ENCODE measurements around the gene ASIC1. TPM values are rescaled to one million over a fixed set of nuclear protein-coding genes. Genes with fewer than 3 reads are reported as not detected.

ASIC1 gene
- total and polyA plus RNA-seq, 2 of the 13 experiments (the other 11 are each of a cell fraction or from before 2014, with no cell fraction given) = 0.44 to 1.5 TPM

- TF ChIP-seq, protein P1, sequence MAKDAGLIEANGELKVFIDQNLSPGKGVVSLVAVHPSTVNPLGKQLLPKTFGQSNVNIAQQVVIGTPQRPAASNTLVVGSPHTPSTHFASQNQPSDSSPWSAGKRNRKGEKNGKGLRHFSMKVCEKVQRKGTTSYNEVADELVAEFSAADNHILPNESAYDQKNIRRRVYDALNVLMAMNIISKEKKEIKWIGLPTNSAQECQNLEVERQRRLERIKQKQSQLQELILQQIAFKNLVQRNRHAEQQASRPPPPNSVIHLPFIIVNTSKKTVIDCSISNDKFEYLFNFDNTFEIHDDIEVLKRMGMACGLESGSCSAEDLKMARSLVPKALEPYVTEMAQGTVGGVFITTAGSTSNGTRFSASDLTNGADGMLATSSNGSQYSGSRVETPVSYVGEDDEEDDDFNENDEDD (CRISPR knock-in tag; IDR thresholded peaks at IDR 0.05; ENCODE audit: borderline replicate concordance) = peak; percentile 61; the same call in 1 of the 2 replicates
- TF ChIP-seq ZNF784 (CRISPR knock-in tag; IDR thresholded peaks at IDR 0.05; ENCODE audit: borderline replicate concordance) (no peak), NCOA1 (CRISPR knock-in tag; IDR thresholded peaks at IDR 0.05) (no peak), SAP130 (CRISPR knock-in tag; IDR thresholded peaks at IDR 0.05; ENCODE audit: low read depth) (peak; percentile 86), MLLT10 (CRISPR knock-in tag; IDR thresholded peaks at IDR 0.05) (no peak), ZNF383 (CRISPR knock-in tag; IDR thresholded peaks at IDR 0.05; ENCODE audit: borderline replicate concordance) (no peak), ZFP90 (CRISPR knock-in tag; IDR thresholded peaks at IDR 0.05; ENCODE audit: borderline replicate concordance) (no peak), GMEB1 (CRISPR knock-in tag; IDR thresholded peaks at IDR 0.05; ENCODE audit: borderline replicate concordance) (no peak), KDM6A (CRISPR knock-in tag; IDR thresholded peaks at IDR 0.05; ENCODE audit: low read depth) (peak; percentile 63; the same call in 1 of the 2 replicates), CBX2 (IDR thresholded peaks at IDR 0.05; ENCODE audit: low read depth, low read length) (no peak), CBX2 (CRISPR knock-in tag; IDR thresholded peaks at IDR 0.05; ENCODE audit: low read depth) (no peak), NR2C2 (CRISPR knock-in tag; IDR thresholded peaks at IDR 0.05; ENCODE audit: borderline replicate concordance) (peak; percentile 44; the same call in 1 of the 2 replicates), KDM1A (CRISPR knock-in tag; IDR thresholded peaks at IDR 0.05) (no peak), MEF2D (CRISPR knock-in tag; IDR thresholded peaks at IDR 0.05) (no peak), KLF16 (CRISPR knock-in tag; IDR thresholded peaks at IDR 0.05) (peak in 1 of 2 experiments; percentile 73; a peak in 1 of 4 replicates), ZNF501 (CRISPR knock-in tag; IDR thresholded peaks at IDR 0.05) (no peak), GATAD2A (CRISPR knock-in tag; IDR thresholded peaks at IDR 0.05) (peak; percentile 92), NFE2 (CRISPR knock-in tag; IDR thresholded peaks at IDR 0.05) (no peak), ZMYM2 (CRISPR knock-in tag; IDR thresholded peaks at IDR 0.05) (no peak), NCOA2 (CRISPR knock-in tag; IDR thresholded peaks at IDR 0.05) (peak; percentile 41; the same call in 1 of the 2 replicates), ZNF672 (CRISPR knock-in tag; IDR thresholded peaks at IDR 0.05) (no peak), TRIM24 (CRISPR knock-in tag; IDR thresholded peaks at IDR 0.05) (no peak), ZNF296 (CRISPR knock-in tag; conservative IDR thresholded peaks at IDR 0.05) (no peak), ZFP82 (CRISPR knock-in tag; IDR thresholded peaks at IDR 0.05; ENCODE audit: borderline replicate concordance) (no peak), MXD1 (CRISPR knock-in tag; IDR thresholded peaks at IDR 0.05) (no peak), SMAD1 (CRISPR knock-in tag; IDR thresholded peaks at IDR 0.05; ENCODE audit: borderline replicate concordance, low read depth) (no peak), TEAD2 (CRISPR knock-in tag; IDR thresholded peaks at IDR 0.05) (no peak)
- TF ChIP-seq, protein P2, sequence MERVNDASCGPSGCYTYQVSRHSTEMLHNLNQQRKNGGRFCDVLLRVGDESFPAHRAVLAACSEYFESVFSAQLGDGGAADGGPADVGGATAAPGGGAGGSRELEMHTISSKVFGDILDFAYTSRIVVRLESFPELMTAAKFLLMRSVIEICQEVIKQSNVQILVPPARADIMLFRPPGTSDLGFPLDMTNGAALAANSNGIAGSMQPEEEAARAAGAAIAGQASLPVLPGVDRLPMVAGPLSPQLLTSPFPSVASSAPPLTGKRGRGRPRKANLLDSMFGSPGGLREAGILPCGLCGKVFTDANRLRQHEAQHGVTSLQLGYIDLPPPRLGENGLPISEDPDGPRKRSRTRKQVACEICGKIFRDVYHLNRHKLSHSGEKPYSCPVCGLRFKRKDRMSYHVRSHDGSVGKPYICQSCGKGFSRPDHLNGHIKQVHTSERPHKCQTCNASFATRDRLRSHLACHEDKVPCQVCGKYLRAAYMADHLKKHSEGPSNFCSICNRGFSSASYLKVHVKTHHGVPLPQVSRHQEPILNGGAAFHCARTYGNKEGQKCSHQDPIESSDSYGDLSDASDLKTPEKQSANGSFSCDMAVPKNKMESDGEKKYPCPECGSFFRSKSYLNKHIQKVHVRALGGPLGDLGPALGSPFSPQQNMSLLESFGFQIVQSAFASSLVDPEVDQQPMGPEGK (CRISPR knock-in tag; IDR thresholded peaks at IDR 0.05) = peak; percentile 66
These were observed 25.2 kb downstream of the ASIC1 start (continued) for GRCh38 chr12:50082644-50083043.

All from HepG2 (cell line).